Measurements from ENCODE around the gene SGPL1. TPM values are rescaled to one million over a fixed set of nuclear protein-coding genes. Genes with fewer than 3 reads are reported as not detected.

The SGPL1 gene
- total and polyA plus RNA-seq, 2 experiments from 2014 or later, result 12.0 to 42.7 TPM

DNA sequence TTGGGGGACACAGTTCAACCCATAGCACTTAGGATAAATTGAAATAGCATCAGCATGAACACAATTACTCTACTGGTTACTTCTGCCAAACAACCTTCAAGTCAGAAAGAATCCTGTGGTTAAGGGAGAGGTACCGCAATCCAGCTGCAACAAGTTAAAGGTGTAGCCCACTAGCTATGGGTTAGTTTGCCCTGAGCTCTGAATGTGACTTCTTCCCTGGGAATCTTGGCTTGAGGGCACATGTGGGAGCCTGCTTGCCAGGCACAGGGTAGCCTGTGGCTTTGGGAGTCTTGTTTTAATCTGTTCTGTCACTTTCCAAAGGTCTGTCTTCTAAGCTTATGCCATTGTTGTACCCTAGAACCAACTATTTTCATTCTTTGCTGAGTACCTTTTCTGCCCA is 8.9 kb upstream of the SGPL1 start:
- H3K36me3 Mint-ChIP-seq (ENCODE audit: low read depth), result no peaks in the 10 kb centered on the region
- peak overlapping the region; percentile 49; the same call in 1 of the 2 replicates for H3K4me2 ChIP-seq

More for the DNA sequence above, 8.9 kb upstream of the SGPL1 start:
- Mint-ChIP-seq H3K9me3 (no peaks in the 10 kb centered on the region), H3K4me3 (no peak overlapping the region), H3K4me1 (peaks cover 15% of the 10 kb centered on the region), H3K27me3 (ENCODE audit: insufficient read depth, low read depth, poor library complexity) (peaks cover 9% of the 10 kb centered on the region), H3K27ac (no peak overlapping the region)
- Histone ChIP-seq H4K20me1 (replicated peaks; ENCODE audit: insufficient read depth) (no peaks in the 10 kb centered on the region), H3K27me3 (ENCODE audit: insufficient read depth) (no peaks in the 10 kb centered on the region), H3K4me3 (no peak overlapping the region), H3K36me3 (ENCODE audit: insufficient read depth) (no peaks in the 10 kb centered on the region), H3K27ac (ENCODE audit: low read depth) (no peak overlapping the region), H2AFZ (no peak overlapping the region), H3K4me1 (ENCODE audit: insufficient read depth) (peaks cover 13% of the 10 kb centered on the region), H3K79me2 (replicated peaks; ENCODE audit: insufficient read depth) (no peaks in the 10 kb centered on the region), H3K9me2 (ENCODE audit: insufficient read depth) (peaks cover 15% of the 10 kb centered on the region), H3F3A (replicated peaks; ENCODE audit: low read depth) (no peaks in the 10 kb centered on the region)
- TF ChIP-seq, protein P1, sequence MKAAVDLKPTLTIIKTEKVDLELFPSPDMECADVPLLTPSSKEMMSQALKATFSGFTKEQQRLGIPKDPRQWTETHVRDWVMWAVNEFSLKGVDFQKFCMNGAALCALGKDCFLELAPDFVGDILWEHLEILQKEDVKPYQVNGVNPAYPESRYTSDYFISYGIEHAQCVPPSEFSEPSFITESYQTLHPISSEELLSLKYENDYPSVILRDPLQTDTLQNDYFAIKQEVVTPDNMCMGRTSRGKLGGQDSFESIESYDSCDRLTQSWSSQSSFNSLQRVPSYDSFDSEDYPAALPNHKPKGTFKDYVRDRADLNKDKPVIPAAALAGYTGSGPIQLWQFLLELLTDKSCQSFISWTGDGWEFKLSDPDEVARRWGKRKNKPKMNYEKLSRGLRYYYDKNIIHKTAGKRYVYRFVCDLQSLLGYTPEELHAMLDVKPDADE (IDR thresholded peaks at IDR 0.05), result no peak
- TF ChIP-seq STAT1 (IDR thresholded peaks at IDR 0.05; ENCODE audit: unreplicated experiment), result no peak
- no peak for TF ChIP-seq CREB1 (CRISPR knock-in tag; IDR thresholded peaks at IDR 0.05; ENCODE audit: low read depth)
- no peak for TF ChIP-seq EZH2phosphoT487 (IDR thresholded peaks at IDR 0.05; ENCODE audit: unreplicated experiment)
- no peak for TF ChIP-seq NANOG (IDR thresholded peaks at IDR 0.05; ENCODE audit: borderline replicate concordance)
- no peak for TF ChIP-seq POLR2AphosphoS5 (IDR thresholded peaks at IDR 0.05; ENCODE audit: low read depth)
- TF ChIP-seq, protein P2, sequence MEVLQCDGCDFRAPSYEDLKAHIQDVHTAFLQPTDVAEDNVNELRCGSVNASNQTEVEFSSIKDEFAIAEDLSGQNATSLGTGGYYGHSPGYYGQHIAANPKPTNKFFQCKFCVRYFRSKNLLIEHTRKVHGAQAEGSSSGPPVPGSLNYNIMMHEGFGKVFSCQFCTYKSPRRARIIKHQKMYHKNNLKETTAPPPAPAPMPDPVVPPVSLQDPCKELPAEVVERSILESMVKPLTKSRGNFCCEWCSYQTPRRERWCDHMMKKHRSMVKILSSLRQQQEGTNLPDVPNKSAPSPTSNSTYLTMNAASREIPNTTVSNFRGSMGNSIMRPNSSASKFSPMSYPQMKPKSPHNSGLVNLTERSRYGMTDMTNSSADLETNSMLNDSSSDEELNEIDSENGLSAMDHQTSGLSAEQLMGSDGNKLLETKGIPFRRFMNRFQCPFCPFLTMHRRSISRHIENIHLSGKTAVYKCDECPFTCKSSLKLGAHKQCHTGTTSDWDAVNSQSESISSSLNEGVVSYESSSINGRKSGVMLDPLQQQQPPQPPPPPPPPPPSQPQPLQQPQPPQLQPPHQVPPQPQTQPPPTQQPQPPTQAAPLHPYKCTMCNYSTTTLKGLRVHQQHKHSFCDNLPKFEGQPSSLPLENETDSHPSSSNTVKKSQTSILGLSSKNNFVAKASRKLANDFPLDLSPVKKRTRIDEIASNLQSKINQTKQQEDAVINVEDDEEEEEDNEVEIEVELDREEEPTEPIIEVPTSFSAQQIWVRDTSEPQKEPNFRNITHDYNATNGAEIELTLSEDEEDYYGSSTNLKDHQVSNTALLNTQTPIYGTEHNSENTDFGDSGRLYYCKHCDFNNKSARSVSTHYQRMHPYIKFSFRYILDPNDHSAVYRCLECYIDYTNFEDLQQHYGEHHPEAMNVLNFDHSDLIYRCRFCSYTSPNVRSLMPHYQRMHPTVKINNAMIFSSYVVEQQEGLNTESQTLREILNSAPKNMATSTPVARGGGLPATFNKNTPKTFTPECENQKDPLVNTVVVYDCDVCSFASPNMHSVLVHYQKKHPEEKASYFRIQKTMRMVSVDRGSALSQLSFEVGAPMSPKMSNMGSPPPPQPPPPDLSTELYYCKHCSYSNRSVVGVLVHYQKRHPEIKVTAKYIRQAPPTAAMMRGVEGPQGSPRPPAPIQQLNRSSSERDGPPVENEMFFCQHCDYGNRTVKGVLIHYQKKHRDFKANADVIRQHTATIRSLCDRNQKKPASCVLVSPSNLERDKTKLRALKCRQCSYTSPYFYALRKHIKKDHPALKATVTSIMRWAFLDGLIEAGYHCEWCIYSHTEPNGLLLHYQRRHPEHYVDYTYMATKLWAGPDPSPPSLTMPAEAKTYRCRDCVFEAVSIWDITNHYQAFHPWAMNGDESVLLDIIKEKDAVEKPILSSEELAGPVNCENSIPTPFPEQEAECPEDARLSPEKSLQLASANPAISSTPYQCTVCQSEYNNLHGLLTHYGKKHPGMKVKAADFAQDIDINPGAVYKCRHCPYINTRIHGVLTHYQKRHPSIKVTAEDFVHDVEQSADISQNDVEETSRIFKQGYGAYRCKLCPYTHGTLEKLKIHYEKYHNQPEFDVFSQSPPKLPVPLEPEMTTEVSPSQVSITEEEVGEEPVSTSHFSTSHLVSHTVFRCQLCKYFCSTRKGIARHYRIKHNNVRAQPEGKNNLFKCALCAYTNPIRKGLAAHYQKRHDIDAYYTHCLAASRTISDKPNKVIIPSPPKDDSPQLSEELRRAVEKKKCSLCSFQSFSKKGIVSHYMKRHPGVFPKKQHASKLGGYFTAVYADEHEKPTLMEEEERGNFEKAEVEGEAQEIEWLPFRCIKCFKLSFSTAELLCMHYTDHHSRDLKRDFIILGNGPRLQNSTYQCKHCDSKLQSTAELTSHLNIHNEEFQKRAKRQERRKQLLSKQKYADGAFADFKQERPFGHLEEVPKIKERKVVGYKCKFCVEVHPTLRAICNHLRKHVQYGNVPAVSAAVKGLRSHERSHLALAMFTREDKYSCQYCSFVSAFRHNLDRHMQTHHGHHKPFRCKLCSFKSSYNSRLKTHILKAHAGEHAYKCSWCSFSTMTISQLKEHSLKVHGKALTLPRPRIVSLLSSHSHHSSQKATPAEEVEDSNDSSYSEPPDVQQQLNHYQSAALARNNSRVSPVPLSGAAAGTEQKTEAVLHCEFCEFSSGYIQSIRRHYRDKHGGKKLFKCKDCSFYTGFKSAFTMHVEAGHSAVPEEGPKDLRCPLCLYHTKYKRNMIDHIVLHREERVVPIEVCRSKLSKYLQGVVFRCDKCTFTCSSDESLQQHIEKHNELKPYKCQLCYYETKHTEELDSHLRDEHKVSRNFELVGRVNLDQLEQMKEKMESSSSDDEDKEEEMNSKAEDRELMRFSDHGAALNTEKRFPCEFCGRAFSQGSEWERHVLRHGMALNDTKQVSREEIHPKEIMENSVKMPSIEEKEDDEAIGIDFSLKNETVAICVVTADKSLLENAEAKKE (CRISPR knock-in tag; IDR thresholded peaks at IDR 0.05), result no peak
- TF ChIP-seq, protein P3, sequence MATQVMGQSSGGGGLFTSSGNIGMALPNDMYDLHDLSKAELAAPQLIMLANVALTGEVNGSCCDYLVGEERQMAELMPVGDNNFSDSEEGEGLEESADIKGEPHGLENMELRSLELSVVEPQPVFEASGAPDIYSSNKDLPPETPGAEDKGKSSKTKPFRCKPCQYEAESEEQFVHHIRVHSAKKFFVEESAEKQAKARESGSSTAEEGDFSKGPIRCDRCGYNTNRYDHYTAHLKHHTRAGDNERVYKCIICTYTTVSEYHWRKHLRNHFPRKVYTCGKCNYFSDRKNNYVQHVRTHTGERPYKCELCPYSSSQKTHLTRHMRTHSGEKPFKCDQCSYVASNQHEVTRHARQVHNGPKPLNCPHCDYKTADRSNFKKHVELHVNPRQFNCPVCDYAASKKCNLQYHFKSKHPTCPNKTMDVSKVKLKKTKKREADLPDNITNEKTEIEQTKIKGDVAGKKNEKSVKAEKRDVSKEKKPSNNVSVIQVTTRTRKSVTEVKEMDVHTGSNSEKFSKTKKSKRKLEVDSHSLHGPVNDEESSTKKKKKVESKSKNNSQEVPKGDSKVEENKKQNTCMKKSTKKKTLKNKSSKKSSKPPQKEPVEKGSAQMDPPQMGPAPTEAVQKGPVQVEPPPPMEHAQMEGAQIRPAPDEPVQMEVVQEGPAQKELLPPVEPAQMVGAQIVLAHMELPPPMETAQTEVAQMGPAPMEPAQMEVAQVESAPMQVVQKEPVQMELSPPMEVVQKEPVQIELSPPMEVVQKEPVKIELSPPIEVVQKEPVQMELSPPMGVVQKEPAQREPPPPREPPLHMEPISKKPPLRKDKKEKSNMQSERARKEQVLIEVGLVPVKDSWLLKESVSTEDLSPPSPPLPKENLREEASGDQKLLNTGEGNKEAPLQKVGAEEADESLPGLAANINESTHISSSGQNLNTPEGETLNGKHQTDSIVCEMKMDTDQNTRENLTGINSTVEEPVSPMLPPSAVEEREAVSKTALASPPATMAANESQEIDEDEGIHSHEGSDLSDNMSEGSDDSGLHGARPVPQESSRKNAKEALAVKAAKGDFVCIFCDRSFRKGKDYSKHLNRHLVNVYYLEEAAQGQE (IDR thresholded peaks at IDR 0.05; ENCODE audit: unreplicated experiment), result no peak
- no peak for TF ChIP-seq JUNB (IDR thresholded peaks at IDR 0.05; ENCODE audit: unreplicated experiment)
- TF ChIP-seq, protein P4, sequence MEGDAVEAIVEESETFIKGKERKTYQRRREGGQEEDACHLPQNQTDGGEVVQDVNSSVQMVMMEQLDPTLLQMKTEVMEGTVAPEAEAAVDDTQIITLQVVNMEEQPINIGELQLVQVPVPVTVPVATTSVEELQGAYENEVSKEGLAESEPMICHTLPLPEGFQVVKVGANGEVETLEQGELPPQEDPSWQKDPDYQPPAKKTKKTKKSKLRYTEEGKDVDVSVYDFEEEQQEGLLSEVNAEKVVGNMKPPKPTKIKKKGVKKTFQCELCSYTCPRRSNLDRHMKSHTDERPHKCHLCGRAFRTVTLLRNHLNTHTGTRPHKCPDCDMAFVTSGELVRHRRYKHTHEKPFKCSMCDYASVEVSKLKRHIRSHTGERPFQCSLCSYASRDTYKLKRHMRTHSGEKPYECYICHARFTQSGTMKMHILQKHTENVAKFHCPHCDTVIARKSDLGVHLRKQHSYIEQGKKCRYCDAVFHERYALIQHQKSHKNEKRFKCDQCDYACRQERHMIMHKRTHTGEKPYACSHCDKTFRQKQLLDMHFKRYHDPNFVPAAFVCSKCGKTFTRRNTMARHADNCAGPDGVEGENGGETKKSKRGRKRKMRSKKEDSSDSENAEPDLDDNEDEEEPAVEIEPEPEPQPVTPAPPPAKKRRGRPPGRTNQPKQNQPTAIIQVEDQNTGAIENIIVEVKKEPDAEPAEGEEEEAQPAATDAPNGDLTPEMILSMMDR (conservative IDR thresholded peaks at IDR 0.05; ENCODE audit: low read depth in 2 of 2), result no peak
- TF ChIP-seq ZNF331 (CRISPR knock-in tag; IDR thresholded peaks at IDR 0.05; ENCODE audit: low read depth), result no peak
- TF ChIP-seq EZH2 (IDR thresholded peaks at IDR 0.05; ENCODE audit: low read depth, unreplicated experiment), result no peak
- TF ChIP-seq ZNF114 (CRISPR knock-in tag; IDR thresholded peaks at IDR 0.05), result no peak
- ATAC-seq, result no peak
- DNase-seq (ENCODE audit: low spot score), result no peak

Data from GM23338 (cell line).